Measurements from ENCODE around the gene LLGL2. TPM values are rescaled to one million over a fixed set of nuclear protein-coding genes. Genes with fewer than 3 reads are reported as not detected.
A peak's percentile ranks its signal among the peaks of the same experiment; 100 is the strongest.

The LLGL2 gene
- total RNA-seq, 4 donors from 2014 or later: 221 to 563 (median 300) TPM

DNA sequence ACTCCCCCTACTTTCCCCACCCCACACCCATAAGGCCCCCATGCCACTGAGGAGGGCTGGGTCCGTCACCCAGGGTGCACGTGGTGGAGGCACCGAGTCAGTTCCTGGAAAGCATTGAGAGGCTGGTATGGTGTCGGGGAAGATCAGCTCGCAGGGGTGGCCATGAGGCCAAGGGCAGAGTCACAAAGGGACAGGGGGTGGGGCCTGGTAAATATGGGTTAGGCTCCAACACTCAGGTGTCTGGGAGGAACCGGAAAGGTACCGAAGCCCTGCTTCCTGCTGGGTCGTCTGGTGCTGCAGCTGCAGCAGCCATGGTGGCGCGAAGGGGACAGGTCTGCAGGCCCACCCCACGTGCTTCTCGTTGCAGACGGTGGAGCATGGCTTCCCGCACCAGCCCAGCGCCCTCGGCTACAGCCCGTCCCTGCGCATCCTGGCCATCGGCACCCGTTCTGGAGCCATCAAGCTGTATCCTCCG, 30.2 kb downstream of the LLGL2 start:
- peaks cover 0 to 41% (median 0%) of the 10 kb centered on the region in 3 donors for H3K36me3 ChIP-seq
- peak overlapping the region in 2 of 4 donors; percentile 31 to 67 for H3K27ac ChIP-seq
- no peak overlapping the region for H3K4me3 ChIP-seq
- peaks cover 0 to 23% (median 2%) of the 10 kb centered on the region in 4 donors for H3K4me1 ChIP-seq
- TF ChIP-seq POLR2A (IDR thresholded peaks at IDR 0.05): no peak
- TF ChIP-seq, protein P1, sequence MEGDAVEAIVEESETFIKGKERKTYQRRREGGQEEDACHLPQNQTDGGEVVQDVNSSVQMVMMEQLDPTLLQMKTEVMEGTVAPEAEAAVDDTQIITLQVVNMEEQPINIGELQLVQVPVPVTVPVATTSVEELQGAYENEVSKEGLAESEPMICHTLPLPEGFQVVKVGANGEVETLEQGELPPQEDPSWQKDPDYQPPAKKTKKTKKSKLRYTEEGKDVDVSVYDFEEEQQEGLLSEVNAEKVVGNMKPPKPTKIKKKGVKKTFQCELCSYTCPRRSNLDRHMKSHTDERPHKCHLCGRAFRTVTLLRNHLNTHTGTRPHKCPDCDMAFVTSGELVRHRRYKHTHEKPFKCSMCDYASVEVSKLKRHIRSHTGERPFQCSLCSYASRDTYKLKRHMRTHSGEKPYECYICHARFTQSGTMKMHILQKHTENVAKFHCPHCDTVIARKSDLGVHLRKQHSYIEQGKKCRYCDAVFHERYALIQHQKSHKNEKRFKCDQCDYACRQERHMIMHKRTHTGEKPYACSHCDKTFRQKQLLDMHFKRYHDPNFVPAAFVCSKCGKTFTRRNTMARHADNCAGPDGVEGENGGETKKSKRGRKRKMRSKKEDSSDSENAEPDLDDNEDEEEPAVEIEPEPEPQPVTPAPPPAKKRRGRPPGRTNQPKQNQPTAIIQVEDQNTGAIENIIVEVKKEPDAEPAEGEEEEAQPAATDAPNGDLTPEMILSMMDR (IDR thresholded peaks at IDR 0.05): no peak
- H3K27me3 ChIP-seq: no peaks in the 10 kb centered on the region
- H3K9me3 ChIP-seq: no peaks in the 10 kb centered on the region
- peak in 1 of 3 donors; percentile 62 for DNase-seq

DNA sequence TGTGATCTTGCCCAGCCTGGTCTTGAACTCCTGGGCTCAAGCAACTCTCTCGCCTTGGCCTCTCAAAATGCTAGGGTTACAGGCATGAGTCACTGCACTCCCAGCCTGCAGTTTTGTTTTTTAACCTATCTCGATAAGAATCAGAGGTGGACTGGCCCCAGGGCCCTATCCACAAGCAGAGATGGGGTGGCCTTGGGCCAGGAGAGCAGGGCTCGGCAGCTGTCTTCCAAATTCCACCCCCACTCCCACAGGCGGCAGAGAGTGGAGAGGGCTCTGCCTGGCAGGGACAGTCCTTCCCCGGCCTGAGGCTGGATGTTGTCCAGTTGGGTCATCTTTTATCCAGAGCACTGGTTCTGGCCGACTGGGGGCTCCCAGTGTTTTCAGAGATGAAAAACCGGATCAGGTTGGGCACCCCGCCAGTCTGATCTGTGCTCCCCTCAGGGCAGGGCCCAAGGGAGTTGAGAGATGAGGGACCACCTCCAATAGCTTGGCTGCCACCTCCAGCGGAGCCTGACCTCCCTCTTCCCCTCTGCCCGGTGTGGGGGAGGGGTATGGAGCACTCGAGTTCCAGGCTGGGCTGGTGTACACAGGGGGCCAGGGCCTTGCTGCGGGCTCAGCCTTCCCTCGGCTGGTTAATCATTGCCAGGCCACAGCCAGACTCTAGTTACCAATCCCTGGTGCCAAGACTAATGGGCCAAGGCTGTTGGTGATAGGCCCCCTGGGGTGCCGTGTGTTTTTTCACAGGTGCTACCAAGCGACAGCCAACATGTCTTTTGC, 31.8 kb downstream of the LLGL2 start:
- H3K9me3 ChIP-seq: no peaks in the 10 kb centered on the region
- H3K36me3 ChIP-seq: peaks cover 0 to 47% (median 0%) of the 10 kb centered on the region in 3 donors
- H3K4me3 ChIP-seq: no peak overlapping the region
- H3K27ac ChIP-seq: peak overlapping the region in 3 of 4 donors; percentile 18 to 88 (median 59)
- H3K27me3 ChIP-seq: no peaks in the 10 kb centered on the region
- TF ChIP-seq, protein P1 (IDR thresholded peaks at IDR 0.05): no peak
- no peak for TF ChIP-seq POLR2A (IDR thresholded peaks at IDR 0.05)
- H3K4me1 ChIP-seq: peaks cover 0 to 23% (median 2%) of the 10 kb centered on the region in 4 donors
- DNase-seq: peak in 2 of 3 donors; percentile 77 to 84

DNA sequence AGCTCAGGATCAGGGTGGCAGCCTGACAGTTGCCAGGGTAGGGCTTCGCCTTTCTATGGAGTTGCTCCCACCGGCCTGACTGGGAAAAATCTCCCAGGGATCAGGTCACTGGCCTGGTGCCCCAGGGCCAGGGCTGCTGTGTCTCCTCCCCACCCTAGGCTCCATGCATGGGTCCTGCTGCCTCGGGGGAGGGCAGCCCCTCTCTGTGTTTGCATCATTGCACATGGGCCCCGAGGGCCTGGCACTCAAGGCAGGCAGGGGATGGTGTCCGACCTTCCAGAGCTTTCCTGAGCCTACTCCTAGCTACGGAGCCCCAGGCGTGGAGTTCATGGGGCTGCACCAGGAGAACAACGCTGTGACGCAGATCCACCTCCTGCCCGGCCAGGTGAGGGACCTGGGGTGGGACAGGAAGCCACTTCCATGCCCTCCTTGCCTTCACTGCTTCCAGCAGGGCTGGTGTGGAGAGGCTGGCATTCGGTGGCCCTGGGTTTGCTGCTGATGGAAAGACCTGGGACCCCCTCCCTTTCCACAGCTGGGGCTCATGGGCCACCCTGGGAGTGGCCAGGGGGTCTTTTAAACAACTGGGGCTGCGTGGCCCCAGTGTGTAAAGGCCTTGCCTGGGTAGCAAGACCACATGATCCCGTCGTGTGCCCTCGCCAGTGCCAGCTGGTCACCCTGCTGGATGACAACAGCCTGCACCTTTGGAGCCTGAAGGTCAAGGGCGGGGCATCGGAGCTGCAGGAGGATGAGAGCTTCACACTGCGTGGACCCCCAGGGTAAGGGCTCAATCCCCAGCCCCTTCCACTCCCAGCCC, 32.6 kb downstream of the LLGL2 start:
- Histone ChIP-seq H3K27ac (peak overlapping the region in 2 of 4 donors; percentile 59 to 88), H3K4me1 (peaks cover 0 to 23% (median 2%) of the 10 kb centered on the region in 4 donors), H3K36me3 (peaks cover 0 to 48% (median 0%) of the 10 kb centered on the region in 3 donors), H3K9me3 (no peaks in the 10 kb centered on the region), H3K27me3 (no peaks in the 10 kb centered on the region), H3K4me3 (no peak overlapping the region)
- peak in 1 of 3 donors; percentile 52 for DNase-seq
- TF ChIP-seq, protein P1 (IDR thresholded peaks at IDR 0.05): no peak
- TF ChIP-seq POLR2A (IDR thresholded peaks at IDR 0.05): peak in 1 of 2 donors; percentile 12

DNA sequence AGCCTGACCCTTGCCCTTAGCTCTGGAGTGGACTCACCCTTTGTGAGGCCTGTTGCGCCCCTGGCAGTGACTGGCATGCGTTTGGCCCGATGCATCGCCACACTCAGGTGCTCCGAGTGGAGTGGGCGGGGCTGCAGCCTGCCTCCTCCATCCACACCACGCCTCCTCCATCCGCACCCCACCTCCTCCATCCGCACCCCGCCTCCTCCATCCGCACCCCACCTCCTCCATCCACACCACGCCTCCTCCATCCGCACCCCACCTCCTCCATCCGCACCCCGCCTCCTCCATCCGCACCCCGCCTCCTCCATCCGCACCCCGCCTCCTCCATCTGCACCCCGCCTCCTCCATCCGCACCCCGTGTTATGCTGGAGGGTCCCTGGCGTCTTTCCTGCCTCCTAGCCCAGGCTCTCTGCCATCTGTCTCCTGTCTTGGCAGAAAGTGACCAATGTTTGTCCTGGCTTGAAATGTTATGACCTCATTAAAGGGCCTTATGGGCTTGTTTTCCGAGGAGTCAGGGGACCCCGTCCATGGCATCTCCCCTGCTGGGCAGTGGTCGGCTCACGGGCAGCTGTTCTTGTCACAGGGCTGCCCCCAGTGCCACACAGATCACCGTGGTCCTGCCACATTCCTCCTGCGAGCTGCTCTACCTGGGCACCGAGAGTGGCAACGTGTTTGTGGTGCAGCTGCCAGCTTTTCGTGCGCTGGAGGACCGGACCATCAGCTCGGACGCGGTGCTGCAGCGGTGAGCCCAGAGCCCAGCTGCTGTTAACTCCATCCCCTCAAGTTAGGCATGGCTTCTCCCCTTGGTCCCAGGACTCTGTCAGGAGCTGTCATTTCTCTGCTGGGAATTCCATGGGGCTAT, 33.4 kb downstream of the LLGL2 start:
- H3K36me3 ChIP-seq: peaks cover 0 to 52% (median 0%) of the 10 kb centered on the region in 3 donors
- H3K27ac ChIP-seq: no peak overlapping the region
- no peak for DNase-seq
- TF ChIP-seq, protein P1 (IDR thresholded peaks at IDR 0.05): no peak
- no peak for TF ChIP-seq POLR2A (IDR thresholded peaks at IDR 0.05)
- H3K27me3 ChIP-seq: no peaks in the 10 kb centered on the region
- peaks cover 0 to 23% (median 2%) of the 10 kb centered on the region in 4 donors for H3K4me1 ChIP-seq
- H3K9me3 ChIP-seq: no peaks in the 10 kb centered on the region
- H3K4me3 ChIP-seq: no peak overlapping the region
